AML-193 (cell line): ENCODE results near the gene SCAMP4.

Experiments used
- DNase-seq, 2 experiments: peaks; one replicate each; lab custom pipeline; 2025; lab: John Stamatoyannopoulos, UW

Gene SCAMP4, protein sequence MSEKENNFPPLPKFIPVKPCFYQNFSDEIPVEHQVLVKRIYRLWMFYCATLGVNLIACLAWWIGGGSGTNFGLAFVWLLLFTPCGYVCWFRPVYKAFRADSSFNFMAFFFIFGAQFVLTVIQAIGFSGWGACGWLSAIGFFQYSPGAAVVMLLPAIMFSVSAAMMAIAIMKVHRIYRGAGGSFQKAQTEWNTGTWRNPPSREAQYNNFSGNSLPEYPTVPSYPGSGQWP

DNA sequence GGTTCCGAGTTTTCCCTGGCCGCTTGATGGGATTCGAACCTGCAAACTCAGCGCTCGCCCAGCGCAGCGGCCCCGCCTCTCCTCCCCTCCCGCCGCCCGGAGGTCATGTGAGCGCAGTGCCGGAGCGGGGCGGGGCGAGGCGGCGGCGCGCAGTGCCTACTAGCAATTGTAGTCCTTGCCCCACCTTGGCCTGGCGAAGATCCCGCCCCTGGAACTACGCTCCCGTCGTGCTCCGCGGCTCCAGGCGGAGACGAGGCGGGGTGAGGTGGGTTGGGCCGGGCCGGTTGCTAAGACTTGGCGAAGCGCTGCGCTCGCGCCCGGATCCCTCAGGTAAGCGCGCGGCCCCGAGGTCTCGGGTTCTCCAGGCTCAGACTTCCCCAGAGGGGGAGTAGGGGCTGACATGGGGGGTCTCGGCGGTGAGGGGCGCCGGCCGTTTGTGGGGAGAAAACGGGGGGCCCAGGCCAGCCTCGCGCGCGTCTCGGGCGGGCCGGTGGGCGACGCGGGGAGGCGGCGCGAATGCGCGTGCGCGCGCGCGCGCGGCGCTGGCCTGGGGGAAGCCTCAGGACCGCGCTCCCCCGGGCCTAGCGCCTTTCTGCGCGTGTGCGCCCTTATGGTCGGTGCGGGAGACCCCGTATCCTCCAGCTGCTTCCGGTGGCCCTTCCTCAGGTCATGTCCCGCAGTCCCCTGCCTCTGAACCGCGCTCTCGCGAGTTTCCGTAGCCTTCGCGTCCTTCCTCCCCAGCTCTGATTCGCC is at the start of gene SCAMP4, which contains the start of gene ADAT3:
Gene SCAMP4 (plus strand): TSS at position 290 of the 753 bp plus-strand sequence. CDS start 9,621 bp downstream, outside the sequence.
Gene ADAT3 (plus strand): TSS at position 290 of the 753 bp plus-strand sequence. CDS start 6,649 bp downstream, outside the sequence.
- peak; percentile 93 to 94 for DNase-seq

DNA sequence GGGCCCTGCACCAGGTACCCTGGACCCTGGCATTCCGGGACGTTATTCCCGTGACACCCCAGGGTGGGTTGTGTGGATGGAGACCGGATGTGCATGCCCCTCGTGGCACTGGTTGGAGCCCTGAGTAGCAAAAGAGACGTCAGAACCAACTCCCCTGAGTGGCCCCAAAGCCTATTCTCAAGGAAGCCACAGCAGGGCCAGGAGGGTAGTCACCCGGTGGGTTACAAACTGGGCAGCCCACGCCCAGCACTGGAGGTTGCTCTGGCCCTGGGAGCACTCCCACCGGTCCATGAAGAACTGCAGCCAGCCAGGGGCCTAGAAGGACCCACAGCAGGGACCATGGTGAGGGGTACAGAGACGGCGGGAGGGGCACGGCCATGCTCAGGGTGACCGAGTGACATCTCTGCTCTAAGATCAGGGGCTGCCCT is 49.4 kb upstream of the SCAMP4 start:
- no peak for DNase-seq

DNA sequence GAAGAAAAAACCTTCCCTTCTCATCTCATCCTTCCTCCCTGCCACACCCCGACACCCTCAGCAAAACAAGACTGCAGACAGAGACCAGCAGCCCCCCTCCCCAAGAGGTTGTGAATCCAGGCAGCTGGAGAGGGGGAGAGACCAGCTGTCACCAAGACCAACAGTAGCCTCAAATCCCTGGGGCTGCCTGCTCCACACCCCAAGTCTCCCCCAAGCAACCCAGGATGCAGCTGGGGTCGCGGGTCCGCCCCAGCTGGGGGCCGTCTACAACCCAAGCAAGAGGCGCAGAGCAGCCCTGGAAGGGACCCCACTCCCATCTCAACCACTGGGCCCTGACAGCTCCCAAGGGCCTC is 48.9 kb upstream of the SCAMP4 start:
- no peak for DNase-seq

DNA sequence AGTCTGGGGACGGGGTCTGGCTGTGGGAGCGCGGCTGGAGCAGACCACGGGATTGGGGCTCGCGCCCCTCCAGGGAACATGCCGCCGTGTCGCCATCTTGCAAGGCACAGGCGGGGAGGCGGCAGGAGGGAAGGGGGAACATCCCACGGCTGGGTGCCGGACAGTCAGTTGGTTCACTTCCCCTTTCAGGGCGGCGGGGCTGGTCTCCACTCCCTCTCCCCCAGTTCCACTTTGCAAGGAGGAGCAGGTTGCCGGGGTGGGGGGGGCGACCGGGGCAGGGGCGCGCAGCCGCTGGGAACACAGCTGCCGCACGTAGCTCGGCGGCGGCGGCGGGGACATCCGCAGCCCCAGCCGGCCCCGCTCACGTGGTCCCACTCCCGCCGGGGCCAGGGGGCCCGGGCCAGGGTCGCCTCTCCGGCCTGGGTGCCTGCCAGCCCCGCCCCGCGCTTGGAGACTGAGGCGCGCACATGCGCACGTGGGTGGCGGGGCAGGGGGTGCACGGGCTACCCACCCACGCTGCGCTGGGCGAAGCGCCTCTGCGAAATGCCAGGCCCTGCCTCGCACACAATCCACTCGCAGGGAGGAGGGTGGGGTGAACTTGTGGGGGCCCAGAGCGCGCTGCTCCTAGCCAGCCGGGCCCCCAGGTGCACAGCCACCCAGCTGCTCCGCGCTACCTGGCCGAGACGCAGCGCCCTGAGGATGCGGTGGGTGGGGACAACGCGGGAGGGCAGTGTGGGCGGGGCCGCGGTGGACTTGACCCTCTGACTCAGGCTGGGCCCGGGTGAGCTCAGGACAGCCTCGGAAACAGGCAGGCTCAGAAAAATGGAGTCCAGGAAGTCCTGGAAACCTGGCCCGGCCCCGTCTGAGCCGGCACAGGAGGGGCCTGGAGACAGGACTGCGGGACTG is 48.2 kb upstream of the SCAMP4 start:
- DNase-seq: peak; percentile 83 to 89

DNA sequence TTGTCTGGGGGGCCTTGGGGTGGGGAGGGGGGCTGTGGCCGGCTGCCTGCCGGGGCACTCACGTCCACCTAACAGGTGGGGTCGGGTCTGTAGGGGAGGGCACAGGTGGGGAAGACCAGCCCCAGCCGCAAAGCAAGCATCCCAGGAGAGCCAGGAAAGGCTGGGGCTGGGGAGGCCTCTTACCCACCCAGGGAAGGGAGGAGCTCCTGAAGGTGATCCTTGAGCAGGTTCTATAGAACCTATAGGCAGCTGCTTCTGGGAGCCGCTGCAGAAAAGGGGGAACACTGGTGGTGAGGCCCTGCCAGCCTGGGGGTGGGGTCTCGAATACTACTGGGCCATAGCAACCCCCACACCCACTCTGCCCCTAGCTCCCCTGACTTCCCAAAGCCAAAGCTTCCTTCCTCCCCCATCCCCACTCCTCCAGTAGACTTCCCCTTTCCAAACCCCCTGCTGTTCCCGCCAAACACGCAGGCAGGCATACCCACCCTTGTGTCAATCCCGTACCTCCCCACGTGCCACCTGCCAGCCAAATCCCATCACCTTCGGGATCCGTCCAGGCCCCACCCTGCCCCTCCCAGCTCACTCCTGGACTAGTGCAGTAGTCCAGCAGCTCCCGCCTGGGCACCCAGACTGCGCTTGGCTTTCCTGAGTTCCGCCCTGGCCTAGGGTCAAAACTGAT is 47.4 kb upstream of the SCAMP4 start:
- peak in 1 of 2 experiments; percentile 17 for DNase-seq

DNA sequence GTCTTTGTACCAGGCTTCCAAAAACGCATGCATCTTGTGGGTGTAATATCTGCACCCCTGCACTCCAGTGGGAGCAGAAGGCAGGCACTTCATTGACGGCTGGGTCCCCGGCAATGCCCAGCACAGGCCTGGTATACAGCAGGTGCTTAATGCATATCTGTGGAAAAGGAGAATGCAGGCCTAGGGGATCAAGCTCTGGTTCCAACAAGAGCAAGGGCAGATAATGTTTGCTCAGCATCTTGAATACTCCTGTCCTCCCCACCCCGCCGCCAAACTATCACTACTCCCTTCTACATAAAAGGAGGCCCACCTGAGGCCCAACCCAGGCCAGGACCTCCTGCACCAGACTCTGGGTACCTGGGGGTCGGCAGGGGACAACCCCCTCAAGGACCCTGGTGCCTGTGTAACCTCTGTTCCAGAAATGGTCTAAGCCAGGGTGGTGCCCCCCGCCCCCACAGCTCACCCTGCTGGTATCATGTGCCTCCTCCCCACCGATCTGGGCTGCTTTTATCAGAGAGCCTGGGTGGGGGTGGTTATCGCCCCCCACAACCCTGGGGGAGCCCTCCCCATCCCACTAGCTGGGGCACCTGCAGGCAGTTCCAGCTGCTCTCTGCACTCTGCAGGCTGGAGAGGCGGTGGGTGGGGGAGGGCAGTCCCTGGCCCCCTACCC is 46.7 kb upstream of the SCAMP4 start:
- DNase-seq: no peak

DNA sequence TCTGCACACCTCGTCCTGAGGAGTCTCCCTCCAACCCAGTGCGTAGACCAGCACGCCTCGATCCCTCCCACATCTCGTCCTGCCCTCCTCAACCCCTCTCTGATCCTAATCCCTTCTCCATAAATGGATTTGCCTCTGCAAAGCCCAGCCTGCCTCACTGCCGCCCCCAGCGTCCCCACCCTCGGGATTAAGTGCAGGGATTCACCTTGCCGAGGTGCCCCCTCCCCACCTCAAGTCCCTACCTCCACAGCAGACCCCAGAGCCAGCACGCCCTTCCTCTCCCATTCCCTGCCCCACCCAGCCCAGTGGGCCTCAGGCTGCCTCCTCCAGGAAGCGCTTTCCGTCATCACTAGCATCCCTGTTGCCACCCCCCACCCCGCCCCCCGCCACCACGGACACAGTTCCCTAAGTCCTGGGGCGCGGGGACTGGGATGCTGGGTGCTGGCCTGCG is 45.8 kb upstream of the SCAMP4 start:
- no peak for DNase-seq

DNA sequence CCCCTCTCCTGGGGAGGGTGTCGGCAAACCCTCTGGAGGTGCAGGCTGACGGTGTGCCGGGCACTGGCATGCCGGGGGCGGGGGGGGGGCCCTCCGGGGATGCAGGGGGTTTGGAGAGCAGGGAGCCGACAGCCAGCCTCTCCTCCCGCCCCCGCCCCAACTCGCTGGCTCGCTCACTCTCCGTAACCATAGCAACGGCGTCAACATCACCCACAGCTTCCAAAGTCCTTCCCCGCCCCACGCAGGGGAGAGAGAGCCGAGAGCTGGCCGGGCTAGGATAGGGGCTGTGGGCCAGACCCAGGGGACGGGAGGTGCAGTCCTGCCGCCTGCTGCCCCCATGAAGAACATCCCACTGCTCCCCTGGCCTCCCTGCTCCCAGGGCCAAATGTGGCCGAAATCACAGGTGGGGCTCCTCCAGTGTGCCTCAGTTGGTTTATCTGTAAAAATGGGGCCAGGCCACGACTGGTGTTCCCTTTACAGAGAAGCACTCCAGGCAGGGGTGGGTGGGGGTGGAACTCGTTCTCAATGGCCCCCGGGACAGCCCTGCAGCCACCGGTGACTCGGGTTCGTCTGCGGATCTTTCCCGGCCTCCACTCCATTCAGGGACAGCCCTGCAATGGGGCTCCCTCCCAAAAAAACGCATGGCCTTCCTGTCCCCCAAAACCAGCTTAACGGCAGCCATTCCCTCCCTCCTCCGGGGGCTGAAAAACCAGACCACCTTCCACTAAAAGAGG is 45.0 kb upstream of the SCAMP4 start:
- peak in 1 of 2 experiments; percentile 60 for DNase-seq

DNA sequence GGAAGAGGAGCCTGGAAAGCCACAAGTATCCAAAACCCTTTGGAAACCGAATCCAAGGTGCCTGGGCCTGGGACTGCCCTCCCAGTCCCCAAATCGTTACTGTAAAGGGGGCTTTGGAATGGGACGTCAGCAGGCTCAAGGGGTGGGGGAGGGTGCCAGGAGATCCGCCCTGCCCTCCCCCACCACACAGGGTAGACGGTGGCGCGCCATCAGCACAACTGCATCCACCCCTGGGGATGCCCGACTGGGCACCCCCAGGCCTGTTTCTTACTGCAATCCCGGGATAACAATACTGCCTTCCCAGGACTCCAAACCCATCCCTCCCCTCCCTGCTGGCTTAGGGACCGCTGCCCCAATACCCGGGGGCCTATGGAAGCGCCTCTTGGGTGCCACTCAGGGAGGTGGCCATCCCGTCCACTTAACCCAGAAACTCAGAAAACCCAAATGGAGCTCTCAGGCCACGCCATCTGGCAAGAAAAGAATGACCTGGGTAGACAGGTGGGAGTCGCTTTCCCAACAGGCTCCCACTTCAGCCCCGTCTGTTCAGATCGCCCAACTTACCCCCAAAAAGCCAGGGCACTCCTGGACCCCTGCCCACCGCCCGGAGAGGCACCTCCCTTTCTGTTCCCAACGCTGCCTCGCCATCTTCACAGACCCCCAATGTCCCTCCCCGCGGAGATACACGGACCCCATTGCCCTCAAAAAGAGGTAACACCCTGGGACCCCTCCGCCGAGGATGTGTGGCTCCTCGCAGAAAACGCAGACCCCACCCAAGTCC is 44.2 kb upstream of the SCAMP4 start:
- no peak for DNase-seq

DNA sequence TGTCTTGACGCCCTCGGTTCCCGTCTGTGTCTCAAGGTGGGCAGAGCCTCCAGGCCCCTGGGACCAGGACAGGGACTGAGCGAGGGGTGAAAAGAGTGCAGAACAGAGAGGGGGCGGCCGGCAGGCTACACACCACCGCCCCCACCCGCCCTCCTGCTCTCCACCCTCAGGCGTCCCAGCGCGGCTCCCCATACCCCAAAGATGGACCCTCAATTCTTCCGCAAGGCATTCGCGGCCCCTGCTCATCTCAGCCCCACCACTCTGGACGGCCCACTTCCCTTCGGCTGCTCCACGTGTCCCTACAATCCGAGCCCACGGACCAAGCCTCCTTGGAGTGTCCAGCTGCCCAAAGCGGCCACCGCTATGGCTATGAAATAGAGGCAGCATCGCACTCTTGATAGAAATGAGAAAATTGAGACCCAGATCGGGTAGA is 43.6 kb upstream of the SCAMP4 start:
- no peak for DNase-seq

DNA sequence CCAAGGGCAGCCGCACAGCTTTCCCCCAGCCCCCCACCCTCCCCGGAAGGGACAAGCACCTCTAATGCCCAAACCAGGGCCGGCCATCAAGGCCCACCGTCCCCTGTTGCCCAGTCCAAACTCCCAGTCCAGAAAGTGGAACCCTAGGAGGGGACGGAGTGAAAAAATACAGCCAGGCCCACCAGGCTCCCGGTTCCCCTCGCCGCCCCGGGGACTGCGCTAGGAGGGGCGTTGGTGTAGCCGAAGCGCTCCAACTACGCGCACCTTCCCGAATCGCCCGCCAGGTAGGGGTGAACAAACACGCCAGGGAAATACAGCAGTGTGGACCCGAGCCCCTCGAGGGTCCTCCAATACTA is 43.2 kb upstream of the SCAMP4 start:
- DNase-seq: no peak

DNA sequence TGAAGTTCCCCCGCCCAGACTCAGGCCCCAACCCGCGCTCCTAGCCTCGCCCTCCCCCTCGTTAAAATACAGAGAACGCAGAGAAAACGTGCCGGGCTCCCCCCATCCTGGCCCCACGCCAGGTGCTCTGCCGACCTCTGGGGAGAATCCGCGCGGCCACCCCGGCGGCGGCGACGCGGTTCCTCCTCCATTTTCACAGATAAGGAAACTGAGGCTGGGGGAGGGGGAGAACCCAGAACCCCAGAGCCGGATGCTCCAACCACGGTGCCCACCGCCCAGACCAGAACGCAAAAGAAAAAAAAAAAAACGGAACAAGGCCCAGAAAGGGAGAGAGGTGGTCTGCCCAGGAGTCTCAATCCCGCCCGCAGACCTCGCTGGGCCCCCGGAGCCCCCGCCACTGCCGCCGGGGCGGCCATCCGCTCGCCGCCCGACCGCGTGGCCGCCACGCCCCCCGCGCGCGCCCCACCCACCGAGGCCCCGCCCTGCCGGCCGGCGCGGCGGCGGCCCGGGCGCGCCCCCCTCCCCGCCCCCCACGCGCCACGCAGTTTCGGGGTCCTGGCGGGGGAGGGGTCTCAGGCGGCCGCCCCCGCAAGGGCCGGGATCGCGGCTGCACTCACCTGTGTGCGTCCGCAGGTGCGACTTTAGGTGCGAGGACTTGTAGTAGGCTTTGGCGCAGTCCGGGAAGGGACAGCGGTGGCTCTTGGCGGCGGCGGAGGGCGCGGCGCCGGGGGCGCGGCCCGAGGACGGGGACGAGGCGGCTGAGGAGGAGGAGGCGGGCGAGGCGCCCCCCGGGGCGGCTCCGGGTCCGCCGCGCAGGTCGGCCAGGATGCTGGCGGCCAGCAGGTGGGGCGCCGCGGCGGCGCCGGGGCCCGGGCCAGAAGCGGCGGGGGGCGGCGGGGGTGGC is 42.5 kb upstream of the SCAMP4 start:
- DNase-seq: no peak

DNA sequence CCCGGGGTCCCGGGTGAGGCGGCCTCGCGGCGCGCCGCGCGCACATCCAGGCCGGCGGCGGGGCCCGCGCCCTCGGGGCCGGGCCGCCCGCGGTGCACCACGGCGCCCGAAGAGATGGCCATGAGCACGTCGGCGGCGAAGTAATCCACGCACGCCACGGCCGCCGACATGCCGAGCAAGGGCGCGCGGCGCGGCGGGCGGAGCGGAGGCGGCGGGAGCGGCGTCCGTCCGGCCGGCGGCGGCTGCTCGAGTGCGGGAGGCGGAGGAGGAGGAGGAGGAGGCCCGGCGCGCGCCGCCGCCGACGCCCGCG is 41.9 kb upstream of the SCAMP4 start, which contains the start of gene KLF16:
Gene KLF16 (minus strand): TSS at position 252 of the 310 bp plus-strand sequence. CDS start 82 bp downstream, at position 170.
- no peak for DNase-seq

DNA sequence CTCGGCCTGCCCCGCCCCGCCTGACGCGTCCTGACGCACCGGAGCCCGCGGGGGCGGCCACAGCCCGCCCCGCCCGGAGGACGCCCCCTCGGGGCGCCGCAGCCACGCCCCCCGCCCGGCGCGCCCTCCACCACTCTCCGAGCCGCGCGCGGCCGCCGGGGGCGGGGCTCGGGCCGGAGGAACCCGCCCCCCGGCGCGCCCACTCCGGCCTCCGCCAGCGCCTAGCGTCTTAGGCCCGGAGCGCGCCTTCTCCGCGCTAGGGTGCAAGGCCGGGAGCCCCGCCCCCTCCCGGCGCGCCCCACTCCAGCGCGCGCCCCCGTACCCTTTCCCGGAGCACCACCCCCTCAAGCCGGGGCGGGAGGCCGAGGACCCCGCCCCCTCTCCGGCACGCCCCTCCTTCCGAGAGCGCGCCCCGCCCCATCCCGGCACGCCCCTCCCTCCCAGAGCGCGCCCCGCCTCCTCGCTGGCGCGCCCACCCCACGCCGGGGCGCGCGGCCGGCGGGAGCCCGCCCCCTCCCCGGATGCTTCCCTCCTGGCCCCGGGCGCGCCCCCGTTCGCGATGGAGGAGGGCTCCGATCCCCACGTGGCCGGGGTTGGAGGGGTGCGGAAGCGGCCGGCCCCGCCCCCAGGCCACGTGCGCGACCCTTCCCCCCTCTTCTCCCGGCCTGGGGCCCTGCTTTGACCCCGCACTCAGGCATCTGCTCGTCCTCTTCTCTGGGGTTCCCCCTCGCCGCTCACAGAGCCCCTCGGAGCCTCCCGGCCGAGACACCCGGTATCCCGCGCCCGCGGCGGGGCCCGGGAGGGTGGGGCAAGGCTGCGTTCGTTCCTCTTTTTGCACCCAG is 41.3 kb upstream of the SCAMP4 start:
- peak; percentile 75 to 94 for DNase-seq

DNA sequence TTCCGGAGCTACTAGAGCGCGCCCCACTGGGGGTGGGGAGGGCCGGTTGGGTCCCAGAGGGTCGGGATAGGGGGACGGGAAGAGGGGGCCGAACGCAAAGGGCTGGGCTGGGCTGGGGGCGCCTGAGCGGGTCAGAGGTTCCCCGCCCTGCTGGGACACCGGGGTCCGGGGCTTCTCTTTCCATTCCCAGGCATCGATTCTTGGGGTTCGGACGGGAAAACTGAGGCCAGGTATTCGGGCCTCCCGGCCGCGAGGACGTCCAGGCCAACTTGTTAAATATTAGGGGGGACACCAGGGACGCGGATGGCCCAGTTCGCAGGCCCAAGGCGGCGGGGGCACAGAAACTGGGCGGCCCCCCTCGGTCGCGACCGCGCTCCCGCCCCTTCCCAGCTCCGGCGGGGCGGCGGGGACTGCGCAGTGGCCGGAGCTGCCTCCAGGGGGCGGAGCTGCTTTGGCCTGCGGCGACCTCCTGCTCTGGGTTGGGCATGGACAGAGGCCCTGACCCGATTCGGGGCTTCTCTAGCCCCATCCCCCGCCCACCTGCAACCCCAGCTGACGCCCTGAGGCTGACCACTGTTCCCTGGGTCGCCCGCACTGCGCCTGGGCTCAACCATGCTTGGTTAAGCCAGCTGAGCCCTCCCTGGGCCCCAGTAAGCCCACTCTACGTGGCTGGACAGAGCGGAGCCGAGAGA is 40.6 kb upstream of the SCAMP4 start:
- DNase-seq: peak; percentile 50 to 53

DNA sequence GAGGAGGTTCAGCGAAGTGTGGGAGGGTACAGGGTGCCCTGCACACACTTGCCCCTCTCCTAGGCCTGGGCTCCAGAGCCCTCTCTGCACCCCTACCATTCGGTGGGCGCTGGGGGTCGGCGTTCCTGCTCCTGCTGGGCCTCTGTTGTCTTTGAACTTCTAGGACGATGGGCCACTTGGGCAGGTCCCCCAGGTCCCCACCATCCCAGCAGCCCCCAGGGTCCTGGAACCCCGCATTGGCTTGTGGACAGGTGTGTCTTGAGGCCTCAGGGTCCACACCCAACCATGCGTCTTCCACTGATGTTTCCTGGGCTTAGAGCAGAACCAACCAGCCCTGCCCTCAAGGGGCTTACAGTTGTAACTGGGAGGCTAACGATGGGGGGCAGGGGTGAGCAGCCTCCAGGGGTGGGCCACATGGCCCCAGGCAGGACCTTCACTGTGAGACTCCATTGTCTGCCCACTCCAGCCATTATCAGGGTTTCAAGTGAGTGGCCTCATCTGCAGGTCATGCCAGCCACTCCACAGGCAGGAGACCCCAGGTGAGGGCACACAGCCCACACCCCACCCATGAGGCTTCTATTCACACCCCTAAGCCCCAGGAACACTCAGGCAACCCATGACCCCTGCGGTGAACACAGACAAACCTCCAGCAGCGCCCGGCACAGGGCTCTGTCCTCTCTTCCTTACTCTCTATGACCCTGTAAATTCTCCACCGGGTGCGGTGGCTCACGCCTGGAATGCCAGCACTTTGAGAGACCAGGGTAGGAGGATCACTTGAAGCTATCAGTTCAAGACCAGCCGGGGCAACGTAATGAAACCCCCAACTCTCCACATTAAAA is 39.8 kb upstream of the SCAMP4 start:
- DNase-seq: no peak
